HCT116 (cell line): ENCODE results near the gene APOB. TPM values are rescaled to one million over a fixed set of nuclear protein-coding genes. Genes with fewer than 3 reads are reported as not detected.

Experiments
- ATAC-seq: fragments of 200-7000 bp; cut with Tn5 transposase; 2 replicates; pipeline ENCODE4 v1.9.1; 2020; ENCODE audit warnings: mild to moderate bottlenecking, moderate library complexity
- BruUV-seq: library from RNA; stranded (reverse); fragments of 400-500 nt; replicated peaks from 2 replicates; lab custom pipeline; 2021; lab: Mats Ljungman, UMichigan
- CTCF ChIA-PET: fragments of 300-600 bp; sonication (Branson Sonifier 250); formaldehyde crosslinking; loops from one replicate; lab custom pipeline; 2021; ENCODE audit warnings: antibody characterized with exemption; lab: Charles Lee
- POLR2A ChIA-PET: fragments of 300-600, 350-600 bp; sonication (Branson Sonifier 250); formaldehyde crosslinking; loops from one replicate; lab custom pipeline; 2021; ENCODE audit warnings: antibody characterized with exemption; lab: Charles Lee
- RAD21 ChIA-PET, 2 experiments: fragments of 300-600 bp; sonication (Branson Sonifier 250); formaldehyde crosslinking; loops; one replicate each; lab custom pipeline; 2023; ENCODE audit warnings: low total read pairs in 2 of 2; ENCODE audit not compliant: uncharacterized antibody in 2 of 2, unreplicated experiment in 2 of 2, low non-redundant PET in 1 of 2; lab: Charles Lee
- DNase-seq: peaks from one replicate; pipeline ENCODE4 v3.0.0-alpha.2; 2010; ENCODE audit warnings: low read depth, low spot score
- H2AFZ ChIP-seq: fragments of 200-600 bp; shearing (Covaris generic), sonication (generic); 2 replicates; pipeline ENCODE4 v1.6.1; 2017; ENCODE audit warnings: low read depth, mixed run types, mixed read lengths, antibody characterized with exemption, low read length; ENCODE audit not compliant: poor library complexity, severe bottlenecking
- H3K27ac ChIP-seq: 2 replicates; pipeline ENCODE4 v1.5.1; 2012; ENCODE audit warnings: low read depth, low read length
- H3K27me3 ChIP-seq: fragments of 200-600 bp; sonication (generic); 2 replicates; pipeline ENCODE4 v1.6.1; 2016; ENCODE audit warnings: mixed run types, low read length, mixed read lengths; ENCODE audit not compliant: insufficient read depth
- H3K36me3 ChIP-seq, 2 experiments: fragments of 200-500 bp in 1 of 2; fragments of 200-600 bp in 1 of 2; sonication (Bioruptor generic) in 1 of 2; sonication (generic) in 1 of 2; 2 replicates each; pipeline versions ENCODE4 v1.5.1 to v1.6.1; 2014 to 2016; ENCODE audit warnings: low read length in 2 of 2, inconsistent platforms in 1 of 2, mixed read lengths in 1 of 2, mixed run types in 1 of 2; ENCODE audit not compliant: insufficient read depth in 2 of 2, control insufficient read depth in 1 of 2
- H3K4me1 ChIP-seq, 2 experiments: fragments of 200-600 bp in 1 of 2; sonication (generic) in 1 of 2; 2 replicates each; pipeline versions ENCODE4 v1.5.1 to v1.6.1; 2012 to 2017; ENCODE audit warnings: low read length in 2 of 2, inconsistent platforms in 1 of 2, mild to moderate bottlenecking in 1 of 2, mixed read lengths in 1 of 2, mixed run types in 1 of 2, moderate library complexity in 1 of 2; ENCODE audit not compliant: insufficient read depth in 2 of 2, control insufficient read depth in 1 of 2
- H3K4me2 ChIP-seq: fragments of 200-600 bp; sonication (generic); 2 replicates; pipeline ENCODE4 v1.6.1; 2017; ENCODE audit warnings: mixed run types, low read length, mixed read lengths
- H3K4me3 ChIP-seq, 2 experiments: fragments of 200-600 bp in 1 of 2; sonication (generic) in 1 of 2; replicated peaks in 1 of 2; 2 replicates each; pipeline ENCODE4 v1.5.1; 2011 to 2016; ENCODE audit warnings: low read length in 2 of 2, control low read depth in 1 of 2, low read depth in 1 of 2, mild to moderate bottlenecking in 1 of 2, mixed read lengths in 1 of 2, mixed run types in 1 of 2
- H3K79me2 ChIP-seq: fragments of 200-600 bp; sonication (generic); 2 replicates; pipeline ENCODE4 v1.6.1; 2017; ENCODE audit warnings: mild to moderate bottlenecking, mixed run types, low read length, moderate library complexity, mixed read lengths; ENCODE audit not compliant: insufficient read depth
- H3K9ac ChIP-seq: fragments of 200-600 bp; sonication (generic); 2 replicates; pipeline ENCODE4 v1.6.1; 2016; ENCODE audit warnings: low read length, mixed read lengths
- H3K9me2 ChIP-seq: fragments of 200-600 bp; sonication (generic), shearing (Covaris generic); 2 replicates; pipeline ENCODE4 v1.6.1; 2017; ENCODE audit warnings: mixed run types, mild to moderate bottlenecking, moderate library complexity; ENCODE audit not compliant: insufficient read depth
- H3K9me3 ChIP-seq, 2 experiments: fragments of 200-500 bp in 1 of 2; fragments of 200-600 bp in 1 of 2; sonication (Bioruptor generic) in 1 of 2; sonication (generic) in 1 of 2; 2 replicates each; pipeline ENCODE4 v1.6.1; 2014 to 2017; ENCODE audit warnings: low read length in 2 of 2, mixed read lengths in 2 of 2, inconsistent platforms in 1 of 2, low read depth in 1 of 2, mild to moderate bottlenecking in 1 of 2, mixed run types in 1 of 2, moderate library complexity in 1 of 2; ENCODE audit not compliant: control insufficient read depth in 1 of 2, insufficient read depth in 1 of 2
- H4K20me1 ChIP-seq: fragments of 200-600 bp; sonication (generic), shearing (Covaris generic); 2 replicates; pipeline ENCODE4 v1.6.1; 2017; ENCODE audit warnings: mixed run types, mild to moderate bottlenecking, moderate library complexity; ENCODE audit not compliant: insufficient read depth
- CBX3 ChIP-seq: IDR thresholded peaks from 2 replicates; pipeline ENCODE4 v1.6.1; 2012; ENCODE audit warnings: low read depth
- CEBPB ChIP-seq: IDR thresholded peaks from 2 replicates; pipeline ENCODE4 v1.6.1; 2012; ENCODE audit warnings: low read depth
- EGR1 ChIP-seq: IDR thresholded peaks from 2 replicates; pipeline ENCODE4 v1.6.1; 2012; ENCODE audit warnings: low read depth
- ELF1 ChIP-seq: IDR thresholded peaks from 2 replicates; pipeline ENCODE4 v1.6.1; 2012; ENCODE audit warnings: low read depth, borderline replicate concordance
- EZH2 ChIP-seq: fragments of 200-600 bp; sonication (generic); IDR thresholded peaks from 2 replicates; pipeline ENCODE4 v1.6.1; 2017; ENCODE audit warnings: antibody characterized with exemption, mixed run types
- EZH2phosphoT487 ChIP-seq: fragments of 200-600 bp; IDR thresholded peaks from 2 replicates; pipeline ENCODE4 v1.6.1; 2018; ENCODE audit warnings: antibody characterized with exemption, borderline replicate concordance
- FOSL1 ChIP-seq: IDR thresholded peaks from 2 replicates; pipeline ENCODE4 v1.6.1; 2012; ENCODE audit warnings: low read depth
- JUND ChIP-seq: IDR thresholded peaks from 2 replicates; pipeline ENCODE4 v1.6.1; 2012
- MAX ChIP-seq: IDR thresholded peaks from 2 replicates; pipeline ENCODE4 v1.6.1; 2012
- POLR2A ChIP-seq: IDR thresholded peaks from 2 replicates; pipeline ENCODE4 v1.7.0; 2011; ENCODE audit warnings: borderline replicate concordance; ENCODE audit not compliant: insufficient read depth, insufficient read length; ENCODE audit errors: extremely low read depth
- POLR2AphosphoS5 ChIP-seq: IDR thresholded peaks from 2 replicates; pipeline ENCODE4 v1.6.1; 2011; ENCODE audit warnings: mild to moderate bottlenecking, low read depth, low read length, moderate library complexity
- RAD21 ChIP-seq: IDR thresholded peaks from 2 replicates; pipeline ENCODE4 v1.6.1; 2012; ENCODE audit warnings: low read depth, mild to moderate bottlenecking
- REST ChIP-seq: IDR thresholded peaks from 2 replicates; pipeline ENCODE4 v1.6.1; 2012; ENCODE audit warnings: low read depth
- SP1 ChIP-seq: IDR thresholded peaks from 2 replicates; pipeline ENCODE4 v1.6.1; 2012; ENCODE audit warnings: low read depth
- YY1 ChIP-seq: IDR thresholded peaks from 2 replicates; pipeline ENCODE4 v1.6.1; 2011; ENCODE audit warnings: low read length, low read depth, moderate library complexity, mild to moderate bottlenecking; ENCODE audit not compliant: insufficient replicate concordance; ENCODE audit errors: extremely low read depth
- ZBTB33 ChIP-seq: IDR thresholded peaks from 2 replicates; pipeline ENCODE4 v1.6.1; 2011; ENCODE audit warnings: mild to moderate bottlenecking, low read length, moderate library complexity; ENCODE audit not compliant: insufficient replicate concordance; ENCODE audit errors: extremely low read depth
- intact Hi-C: fragments of 100-400 bp; cut with micrococcal nuclease; formaldehyde crosslinking; loops from 2 replicates; pipeline ENCODE4 v1.10.0; 2022
- total RNA-seq: library from RNA; stranded (reverse); gene quantifications from one replicate; pipeline ENCODE4 v1.2.1, GENCODE V29; 2021; ENCODE audit not compliant: unreplicated experiment

The APOB gene
- total RNA-seq, 1 experiment from 2014 or later, result 1.6 TPM

- TF ChIP-seq MAX, result no peak
- no peak for TF ChIP-seq POLR2AphosphoS5
- TF ChIP-seq CEBPB, result no peak
- no peak for TF ChIP-seq YY1
- TF ChIP-seq EZH2, result no peak
- TF ChIP-seq ZBTB33, result no peak
- no peak for TF ChIP-seq FOSL1
- TF ChIP-seq EZH2phosphoT487, result no peak
- no peak for TF ChIP-seq RAD21
- TF ChIP-seq SP1, result no peak
- no peak for TF ChIP-seq POLR2A
- no peak for TF ChIP-seq CBX3
- no peak for TF ChIP-seq EGR1
- no peak for TF ChIP-seq REST
- TF ChIP-seq ELF1, result no peak
- TF ChIP-seq JUND, result no peak
- Histone ChIP-seq H2AFZ (no peak overlapping the region), H3K4me1 (no peaks in the 10 kb centered on the region), H3K9me2 (no peaks in the 10 kb centered on the region), H3K9ac (no peak overlapping the region), H3K27me3 (peaks cover 20% of the 10 kb centered on the region; the same call in 1 of the 2 replicates), H3K4me2 (no peak overlapping the region), H3K27ac (no peak overlapping the region), H3K36me3 (no peaks in the 10 kb centered on the region), H3K9me3 (no peaks in the 10 kb centered on the region), H3K4me3 (no peak overlapping the region), H3K79me2 (no peaks in the 10 kb centered on the region), H4K20me1 (no peaks in the 10 kb centered on the region)
- no TSS peak for BruUV-seq
- no peak for ATAC-seq
- CTCF ChIA-PET, result no interaction called here
- DNase-seq, result no peak
- POLR2A ChIA-PET, result no interaction called here
- RAD21 ChIA-PET, result no interaction called here
- intact Hi-C loops, result no loop called here
These were observed 2.6 kb upstream of the APOB start for GRCh38 chr2:21046506-21046905.
